HepG2 (cell line): ENCODE results near the gene CMKLR1. TPM values are rescaled to one million over a fixed set of nuclear protein-coding genes. Genes with fewer than 3 reads are reported as not detected.

ENCODE experiments used
- ATAC-seq: fragments of 200-7000 bp; cut with Tn5 transposase; 3 replicates; pipeline ENCODE4 v1.9.1; 2020; ENCODE audit warnings: mild to moderate bottlenecking, moderate library complexity
- BruUV-seq: library from RNA; stranded (reverse); fragments of 400-500 nt; replicated peaks from 2 replicates; lab custom pipeline; 2021; lab: Mats Ljungman, UMichigan
- CTCF ChIA-PET: fragments of 300-600 bp; formaldehyde crosslinking; extraction: SDS; loops from one replicate; lab custom pipeline; 2021; ENCODE audit warnings: low total read pairs, inconsistent platforms, low intra/inter-chr PET ratio; lab: Yijun Ruan, JAX
- POLR2A ChIA-PET: fragments of 350-600 bp; sonication (Branson Sonifier 250); formaldehyde crosslinking; loops from one replicate; lab custom pipeline; 2020; ENCODE audit warnings: antibody characterized with exemption, inconsistent platforms; lab: Yijun Ruan, JAX
- DNase-seq: peaks from one replicate; pipeline ENCODE4 v3.0.0-alpha.2; 2015; ENCODE audit warnings: low spot score
- FAIRE-seq: peaks from 3 replicates; lab custom pipeline; 2011; peaks lifted over from hg19 to GRCh38; lab: Jason Lieb, UNC
- H2AFZ ChIP-seq: one replicate; pipeline ENCODE4 v1.6.1; 2011; ENCODE audit warnings: low read length, inconsistent platforms
- H3K27ac ChIP-seq: fragments of 300-600 bp; 3 replicates; pipeline ENCODE4 v1.8.0; 2011; ENCODE audit warnings: mixed run types, mild to moderate bottlenecking, mixed read lengths, low read length, inconsistent platforms; ENCODE audit not compliant: insufficient read depth; ENCODE audit errors: extremely low read length
- H3K27me3 ChIP-seq, 2 experiments: fragments of 200-600 bp in 1 of 2; 2 replicates in 1 of 2; 3 replicates in 1 of 2; pipeline versions ENCODE4 v1.6.0 to v1.8.0; 2011; ENCODE audit warnings: low read length in 2 of 2, mild to moderate bottlenecking in 2 of 2, moderate library complexity in 2 of 2, inconsistent platforms in 1 of 2; ENCODE audit not compliant: insufficient read depth in 2 of 2, control insufficient read depth in 1 of 2
- H3K36me3 ChIP-seq, 2 experiments: fragments of 200-600 bp in 1 of 2; replicated peaks in 1 of 2; 2 replicates in 1 of 2; 3 replicates in 1 of 2; pipeline versions ENCODE4 v1.5.1 to v1.8.0; 2011; ENCODE audit warnings: low read length in 2 of 2, inconsistent platforms in 1 of 2; ENCODE audit not compliant: insufficient read depth in 2 of 2, control insufficient read depth in 1 of 2
- H3K4me1 ChIP-seq: 2 replicates; pipeline ENCODE4 v1.5.1; 2012; ENCODE audit warnings: low read length, inconsistent platforms; ENCODE audit not compliant: insufficient read depth
- H3K4me2 ChIP-seq: 2 replicates; pipeline ENCODE4 v1.6.0; 2011; ENCODE audit warnings: low read depth, low read length, inconsistent platforms
- H3K4me3 ChIP-seq, 3 experiments: fragments of 200-600 bp in 1 of 3; sonication (generic), shearing (Covaris generic) in 1 of 3; replicated peaks in 1 of 3; 2 replicates each; pipeline ENCODE4 v1.5.1; 2011 to 2016; ENCODE audit warnings: low read length in 3 of 3, inconsistent platforms in 2 of 3, low read depth in 2 of 3, mild to moderate bottlenecking in 2 of 3, control low read depth in 1 of 3, mixed read lengths in 1 of 3; ENCODE audit not compliant: insufficient read depth in 1 of 3
- H3K79me2 ChIP-seq: one replicate; pipeline ENCODE4 v1.6.1; 2011; ENCODE audit warnings: low read length, inconsistent platforms; ENCODE audit not compliant: insufficient read depth
- H3K9ac ChIP-seq: 2 replicates; pipeline ENCODE4 v1.6.0; 2011; ENCODE audit warnings: mild to moderate bottlenecking, low read depth, low read length, inconsistent platforms; ENCODE audit not compliant: insufficient read depth
- H3K9me3 ChIP-seq: 2 replicates; pipeline ENCODE4 v1.5.1; 2012; ENCODE audit warnings: mild to moderate bottlenecking, low read length
- H4K20me1 ChIP-seq: 2 replicates; pipeline ENCODE4 v1.6.0; 2011; ENCODE audit warnings: inconsistent platforms, mild to moderate bottlenecking, low read length, moderate library complexity; ENCODE audit not compliant: insufficient read depth
- WGBS: methylation state at CpG from one replicate; pipeline ENCODE4 v1.1.6; 2017; ENCODE audit warnings: low lambda C conversion rate; 5-methylcytosine and 5-hydroxymethylcytosine counted together
- in situ Hi-C: cut with HindIII; loops from 2 replicates; pipeline ENCODE4 v1.10.0; 2017; ENCODE audit warnings: low pct_unique_long_range_greater_than_20kb; ENCODE audit not compliant: extremely low pct_ligation_motif_present
- intact Hi-C: fragments of 100-400 bp; cut with micrococcal nuclease; formaldehyde crosslinking; loops from one replicate; pipeline ENCODE4 v1.10.0; 2022; ENCODE audit not compliant: unreplicated experiment
- polyA plus RNA-seq, 8 experiments: library from polyadenylated mRNA; depleted of rRNA in 3 of 8; stranded (reverse) in 7 of 8; unstranded in 1 of 8; fragments of >200 nt; fragmentation: Illumina TruSeq in 4 of 8; extraction: Trizol in 4 of 8; gene quantifications; 2 replicates each; pipeline versions ENCODE4 v1.2.1 to v1.2.3, GENCODE V29; 2011 to 2016; ENCODE audit warnings: low read depth in 4 of 8, missing spikeins in 1 of 8, mixed read lengths in 1 of 8; ENCODE audit not compliant: insufficient read depth in 1 of 8
- total RNA-seq, 5 experiments: library from RNA; depleted of rRNA; stranded (reverse); fragments of >200 nt; fragmentation: Illumina TruSeq; extraction: Trizol; gene quantifications; 2 replicates each; pipeline ENCODE4 v1.2.3, GENCODE V29; 2016; ENCODE audit warnings: low read depth in 1 of 5
- TF ChIP-seq, protein P1 (sequence below): sonication (generic); formaldehyde crosslinking; IDR thresholded peaks from 2 replicates; pipeline ENCODE4 v1.5.1; 2020; ENCODE audit warnings: mild to moderate bottlenecking, missing genetic modification reagents, borderline replicate concordance

Gene CMKLR1
- total and polyA plus RNA-seq, 2 of the 13 experiments (the other 11 are each of a cell fraction or from before 2014, with no cell fraction given) = not detected

DNA sequence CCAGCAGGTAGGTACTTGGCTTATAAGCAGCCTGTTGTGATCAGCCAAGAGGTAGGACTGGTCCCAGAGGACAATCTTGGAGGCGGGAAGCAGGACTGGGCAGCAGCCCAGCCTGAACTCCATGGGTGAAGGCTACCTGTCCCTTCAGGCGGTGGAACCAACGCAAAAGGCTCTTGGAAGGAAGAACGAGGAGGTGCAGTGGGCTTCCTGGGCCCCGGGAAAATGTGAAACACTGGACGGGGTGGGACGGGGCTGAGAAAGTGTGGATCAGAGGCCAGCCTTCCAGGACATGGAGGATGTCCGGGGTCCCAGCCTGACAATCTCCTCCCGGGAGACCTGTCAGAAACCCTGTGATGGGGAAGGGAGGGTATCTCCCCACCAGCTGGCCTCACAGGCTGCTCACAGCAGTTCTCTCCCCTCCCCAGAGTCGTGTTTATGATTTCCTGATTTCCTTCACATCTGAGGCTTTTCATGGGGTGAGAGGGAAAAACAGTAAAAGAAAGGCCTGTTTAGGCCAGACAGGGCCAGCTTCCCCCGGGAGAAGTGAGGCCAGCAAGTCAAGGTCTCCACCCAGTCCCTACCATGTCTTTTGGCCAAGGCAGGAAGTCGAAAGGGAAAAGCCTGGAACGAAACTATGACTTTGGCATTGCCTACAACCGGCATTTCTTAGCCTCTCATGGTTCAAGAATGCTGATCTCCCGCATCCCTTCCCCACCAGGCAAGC, 11.3 kb downstream of the CMKLR1 start:
- no peaks in the 10 kb centered on the region for H3K36me3 ChIP-seq
- BruUV-seq = no TSS peak

More for the DNA sequence above, 11.3 kb downstream of the CMKLR1 start:
- Histone ChIP-seq H3K4me3 (no peak overlapping the region), H3K27ac (no peak overlapping the region), H3K27me3 (peaks cover 5 to 34% of the 10 kb centered on the region in 2 experiments; a peak in 3 of 5 replicates), H3K4me2 (no peak overlapping the region), H4K20me1 (no peaks in the 10 kb centered on the region), H3K9me3 (no peaks in the 10 kb centered on the region), H3K9ac (no peak overlapping the region), H3K4me1 (no peaks in the 10 kb centered on the region), H2AFZ (no peak overlapping the region), H3K79me2 (no peaks in the 10 kb centered on the region)
- intact Hi-C loops = no loop called here
- 26% methylated on average over 15 of the region's 15 CpGs for WGBS
- DNase-seq = no peak
- in situ Hi-C loops = no loop called here
- TF ChIP-seq, protein P1, sequence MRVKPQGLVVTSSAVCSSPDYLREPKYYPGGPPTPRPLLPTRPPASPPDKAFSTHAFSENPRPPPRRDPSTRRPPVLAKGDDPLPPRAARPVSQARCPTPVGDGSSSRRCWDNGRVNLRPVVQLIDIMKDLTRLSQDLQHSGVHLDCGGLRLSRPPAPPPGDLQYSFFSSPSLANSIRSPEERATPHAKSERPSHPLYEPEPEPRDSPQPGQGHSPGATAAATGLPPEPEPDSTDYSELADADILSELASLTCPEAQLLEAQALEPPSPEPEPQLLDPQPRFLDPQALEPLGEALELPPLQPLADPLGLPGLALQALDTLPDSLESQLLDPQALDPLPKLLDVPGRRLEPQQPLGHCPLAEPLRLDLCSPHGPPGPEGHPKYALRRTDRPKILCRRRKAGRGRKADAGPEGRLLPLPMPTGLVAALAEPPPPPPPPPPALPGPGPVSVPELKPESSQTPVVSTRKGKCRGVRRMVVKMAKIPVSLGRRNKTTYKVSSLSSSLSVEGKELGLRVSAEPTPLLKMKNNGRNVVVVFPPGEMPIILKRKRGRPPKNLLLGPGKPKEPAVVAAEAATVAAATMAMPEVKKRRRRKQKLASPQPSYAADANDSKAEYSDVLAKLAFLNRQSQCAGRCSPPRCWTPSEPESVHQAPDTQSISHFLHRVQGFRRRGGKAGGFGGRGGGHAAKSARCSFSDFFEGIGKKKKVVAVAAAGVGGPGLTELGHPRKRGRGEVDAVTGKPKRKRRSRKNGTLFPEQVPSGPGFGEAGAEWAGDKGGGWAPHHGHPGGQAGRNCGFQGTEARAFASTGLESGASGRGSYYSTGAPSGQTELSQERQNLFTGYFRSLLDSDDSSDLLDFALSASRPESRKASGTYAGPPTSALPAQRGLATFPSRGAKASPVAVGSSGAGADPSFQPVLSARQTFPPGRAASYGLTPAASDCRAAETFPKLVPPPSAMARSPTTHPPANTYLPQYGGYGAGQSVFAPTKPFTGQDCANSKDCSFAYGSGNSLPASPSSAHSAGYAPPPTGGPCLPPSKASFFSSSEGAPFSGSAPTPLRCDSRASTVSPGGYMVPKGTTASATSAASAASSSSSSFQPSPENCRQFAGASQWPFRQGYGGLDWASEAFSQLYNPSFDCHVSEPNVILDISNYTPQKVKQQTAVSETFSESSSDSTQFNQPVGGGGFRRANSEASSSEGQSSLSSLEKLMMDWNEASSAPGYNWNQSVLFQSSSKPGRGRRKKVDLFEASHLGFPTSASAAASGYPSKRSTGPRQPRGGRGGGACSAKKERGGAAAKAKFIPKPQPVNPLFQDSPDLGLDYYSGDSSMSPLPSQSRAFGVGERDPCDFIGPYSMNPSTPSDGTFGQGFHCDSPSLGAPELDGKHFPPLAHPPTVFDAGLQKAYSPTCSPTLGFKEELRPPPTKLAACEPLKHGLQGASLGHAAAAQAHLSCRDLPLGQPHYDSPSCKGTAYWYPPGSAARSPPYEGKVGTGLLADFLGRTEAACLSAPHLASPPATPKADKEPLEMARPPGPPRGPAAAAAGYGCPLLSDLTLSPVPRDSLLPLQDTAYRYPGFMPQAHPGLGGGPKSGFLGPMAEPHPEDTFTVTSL = no peak
- ChIA-PET CTCF (no interaction called here), POLR2A (no interaction called here)
- no peak for ATAC-seq
- FAIRE-seq = no peak
